ENCODE results near the gene SOX8.

SOX8 gene

GRCh38 chr16:1010251-1010650 is 28.7 kb downstream of the SOX8 start:
- H3K9ac ChIP-seq (ENCODE audit: low read length): no peak overlapping the region
- no peaks in the 10 kb centered on the region for H3K27me3 ChIP-seq (ENCODE audit: control insufficient read depth, insufficient read depth, low read length)
- no peaks in the 10 kb centered on the region for H3K36me3 ChIP-seq (ENCODE audit: control insufficient read depth, insufficient read depth, low read length)
- no peak overlapping the region for H3K27ac ChIP-seq (ENCODE audit: low read depth, low read length)
- no peak overlapping the region for H3K4me3 ChIP-seq (ENCODE audit: low read length)
- no peaks in the 10 kb centered on the region for H3K4me1 ChIP-seq (ENCODE audit: control insufficient read depth, insufficient read depth, low read length)

- Histone ChIP-seq H3K4me3 (ENCODE audit: low read length) (no peak overlapping the region), H3K27me3 (ENCODE audit: control insufficient read depth, insufficient read depth, low read length) (no peaks in the 10 kb centered on the region), H3K9ac (ENCODE audit: low read length) (no peak overlapping the region), H3K36me3 (ENCODE audit: control insufficient read depth, insufficient read depth, low read length) (no peaks in the 10 kb centered on the region), H3K27ac (ENCODE audit: low read depth, low read length) (no peak overlapping the region), H3K4me1 (ENCODE audit: control insufficient read depth, insufficient read depth, low read length) (no peaks in the 10 kb centered on the region)
These were observed 29.2 kb downstream of the SOX8 start for GRCh38 chr16:1010815-1011214.

- Histone ChIP-seq H3K4me3 (ENCODE audit: low read length) (no peak overlapping the region), H3K36me3 (ENCODE audit: control insufficient read depth, insufficient read depth, low read length) (no peaks in the 10 kb centered on the region), H3K9ac (ENCODE audit: low read length) (no peak overlapping the region), H3K4me1 (ENCODE audit: control insufficient read depth, insufficient read depth, low read length) (no peaks in the 10 kb centered on the region), H3K27ac (ENCODE audit: low read depth, low read length) (no peak overlapping the region), H3K27me3 (ENCODE audit: control insufficient read depth, insufficient read depth, low read length) (no peaks in the 10 kb centered on the region)
These were observed 29.9 kb downstream of the SOX8 start for GRCh38 chr16:1011316-1012082.

GRCh38 chr16:1012135-1012534 is 30.6 kb downstream of the SOX8 start:
- Histone ChIP-seq H3K27ac (ENCODE audit: low read depth, low read length) (no peak overlapping the region), H3K36me3 (ENCODE audit: control insufficient read depth, insufficient read depth, low read length) (no peaks in the 10 kb centered on the region), H3K4me1 (ENCODE audit: control insufficient read depth, insufficient read depth, low read length) (no peaks in the 10 kb centered on the region), H3K4me3 (ENCODE audit: low read length) (no peak overlapping the region), H3K27me3 (ENCODE audit: control insufficient read depth, insufficient read depth, low read length) (no peaks in the 10 kb centered on the region), H3K9ac (ENCODE audit: low read length) (no peak overlapping the region)

- Histone ChIP-seq H3K9ac (ENCODE audit: low read length) (no peak overlapping the region), H3K27ac (ENCODE audit: low read depth, low read length) (no peak overlapping the region), H3K4me3 (ENCODE audit: low read length) (no peak overlapping the region), H3K27me3 (ENCODE audit: control insufficient read depth, insufficient read depth, low read length) (no peaks in the 10 kb centered on the region), H3K36me3 (ENCODE audit: control insufficient read depth, insufficient read depth, low read length) (no peaks in the 10 kb centered on the region), H3K4me1 (ENCODE audit: control insufficient read depth, insufficient read depth, low read length) (no peaks in the 10 kb centered on the region)
These were observed 31.4 kb downstream of the SOX8 start for GRCh38 chr16:1012722-1013592.

- no peaks in the 10 kb centered on the region for H3K4me1 ChIP-seq (ENCODE audit: control insufficient read depth, insufficient read depth, low read length)
- H3K4me3 ChIP-seq (ENCODE audit: low read length): no peak overlapping the region
- H3K27ac ChIP-seq (ENCODE audit: low read depth, low read length): no peak overlapping the region
- no peaks in the 10 kb centered on the region for H3K36me3 ChIP-seq (ENCODE audit: control insufficient read depth, insufficient read depth, low read length)
- no peaks in the 10 kb centered on the region for H3K27me3 ChIP-seq (ENCODE audit: control insufficient read depth, insufficient read depth, low read length)
- no peak overlapping the region for H3K9ac ChIP-seq (ENCODE audit: low read length)
These were observed 32.0 kb downstream of the SOX8 start for GRCh38 chr16:1013593-1013900.

- Histone ChIP-seq H3K4me1 (ENCODE audit: control insufficient read depth, insufficient read depth, low read length) (no peaks in the 10 kb centered on the region), H3K27me3 (ENCODE audit: control insufficient read depth, insufficient read depth, low read length) (peaks cover 2% of the 10 kb centered on the region), H3K4me3 (ENCODE audit: low read length) (no peak overlapping the region)
These were observed 32.7 kb downstream of the SOX8 start for GRCh38 chr16:1014221-1014620.

GRCh38 chr16:1014771-1015495 is 33.4 kb downstream of the SOX8 start:
- no peaks in the 10 kb centered on the region for H3K4me1 ChIP-seq (ENCODE audit: control insufficient read depth, insufficient read depth, low read length)
- H3K27me3 ChIP-seq (ENCODE audit: control insufficient read depth, insufficient read depth, low read length): peaks cover 2% of the 10 kb centered on the region
- no peak overlapping the region for H3K4me3 ChIP-seq (ENCODE audit: low read length)
- H3K9ac ChIP-seq (ENCODE audit: low read length): no peak overlapping the region
- no peaks in the 10 kb centered on the region for H3K36me3 ChIP-seq (ENCODE audit: control insufficient read depth, insufficient read depth, low read length)
- no peak overlapping the region for H3K27ac ChIP-seq (ENCODE audit: low read depth, low read length)

More at GRCh38 chr16:1014221-1014620, 32.7 kb downstream of the SOX8 start:
- no peak overlapping the region for H3K9ac ChIP-seq (ENCODE audit: low read length)
- H3K36me3 ChIP-seq (ENCODE audit: control insufficient read depth, insufficient read depth, low read length): no peaks in the 10 kb centered on the region
- H3K27ac ChIP-seq (ENCODE audit: low read depth, low read length): no peak overlapping the region

- no peak overlapping the region for H3K27ac ChIP-seq (ENCODE audit: low read depth, low read length)
- peaks cover 2% of the 10 kb centered on the region for H3K27me3 ChIP-seq (ENCODE audit: control insufficient read depth, insufficient read depth, low read length)
- no peaks in the 10 kb centered on the region for H3K36me3 ChIP-seq (ENCODE audit: control insufficient read depth, insufficient read depth, low read length)
- H3K4me3 ChIP-seq (ENCODE audit: low read length): no peak overlapping the region
- H3K9ac ChIP-seq (ENCODE audit: low read length): no peak overlapping the region
- no peaks in the 10 kb centered on the region for H3K4me1 ChIP-seq (ENCODE audit: control insufficient read depth, insufficient read depth, low read length)
These were observed 37.1 kb downstream of the SOX8 start for GRCh38 chr16:1018447-1019198.

- H3K4me3 ChIP-seq (ENCODE audit: low read length): peak overlapping the region; percentile 9
- H3K9ac ChIP-seq (ENCODE audit: low read length): no peak overlapping the region
These were observed 37.9 kb downstream of the SOX8 start for GRCh38 chr16:1019231-1020090.

GRCh38 chr16:1020091-1020399 is 38.5 kb downstream of the SOX8 start:
- no peak overlapping the region for H3K9ac ChIP-seq (ENCODE audit: low read length)
- no peak overlapping the region for H3K27ac ChIP-seq (ENCODE audit: low read depth, low read length)
- no peak overlapping the region for H3K4me3 ChIP-seq (ENCODE audit: low read length)
- peaks cover 2% of the 10 kb centered on the region for H3K27me3 ChIP-seq (ENCODE audit: control insufficient read depth, insufficient read depth, low read length)
- no peaks in the 10 kb centered on the region for H3K4me1 ChIP-seq (ENCODE audit: control insufficient read depth, insufficient read depth, low read length)
- no peaks in the 10 kb centered on the region for H3K36me3 ChIP-seq (ENCODE audit: control insufficient read depth, insufficient read depth, low read length)

More at GRCh38 chr16:1019231-1020090, 37.9 kb downstream of the SOX8 start:
- Histone ChIP-seq H3K27me3 (ENCODE audit: control insufficient read depth, insufficient read depth, low read length) (peaks cover 2% of the 10 kb centered on the region), H3K36me3 (ENCODE audit: control insufficient read depth, insufficient read depth, low read length) (no peaks in the 10 kb centered on the region), H3K27ac (ENCODE audit: low read depth, low read length) (no peak overlapping the region), H3K4me1 (ENCODE audit: control insufficient read depth, insufficient read depth, low read length) (no peaks in the 10 kb centered on the region)
